ENCODE results near the gene DNAAF2.
"Not testable (repeated sequence)": the region's sequence is repeated elsewhere in the genome, so short reads cannot be mapped to it uniquely, and the experiment has no call there.

Gene DNAAF2, protein sequence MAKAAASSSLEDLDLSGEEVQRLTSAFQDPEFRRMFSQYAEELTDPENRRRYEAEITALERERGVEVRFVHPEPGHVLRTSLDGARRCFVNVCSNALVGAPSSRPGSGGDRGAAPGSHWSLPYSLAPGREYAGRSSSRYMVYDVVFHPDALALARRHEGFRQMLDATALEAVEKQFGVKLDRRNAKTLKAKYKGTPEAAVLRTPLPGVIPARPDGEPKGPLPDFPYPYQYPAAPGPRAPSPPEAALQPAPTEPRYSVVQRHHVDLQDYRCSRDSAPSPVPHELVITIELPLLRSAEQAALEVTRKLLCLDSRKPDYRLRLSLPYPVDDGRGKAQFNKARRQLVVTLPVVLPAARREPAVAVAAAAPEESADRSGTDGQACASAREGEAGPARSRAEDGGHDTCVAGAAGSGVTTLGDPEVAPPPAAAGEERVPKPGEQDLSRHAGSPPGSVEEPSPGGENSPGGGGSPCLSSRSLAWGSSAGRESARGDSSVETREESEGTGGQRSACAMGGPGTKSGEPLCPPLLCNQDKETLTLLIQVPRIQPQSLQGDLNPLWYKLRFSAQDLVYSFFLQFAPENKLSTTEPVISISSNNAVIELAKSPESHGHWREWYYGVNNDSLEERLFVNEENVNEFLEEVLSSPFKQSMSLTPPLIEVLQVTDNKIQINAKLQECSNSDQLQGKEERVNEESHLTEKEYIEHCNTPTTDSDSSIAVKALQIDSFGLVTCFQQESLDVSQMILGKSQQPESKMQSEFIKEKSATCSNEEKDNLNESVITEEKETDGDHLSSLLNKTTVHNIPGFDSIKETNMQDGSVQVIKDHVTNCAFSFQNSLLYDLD

GRCh38 chr14:49634547-49635334 lies at the start of gene DNAAF2:
Gene DNAAF2 (minus strand): TSS chr14:49635244. CDS start chr14:49635149, 95 bp downstream.
- DNase-seq, result peak; percentile 83

- DNase-seq, result no peak
These were observed 44.2 kb upstream of the DNAAF2 start for GRCh38 chr14:49679271-49679670.

GRCh38 chr14:49677643-49678042 lies 42.6 kb upstream of the DNAAF2 start:
- no peak for DNase-seq

DNA sequence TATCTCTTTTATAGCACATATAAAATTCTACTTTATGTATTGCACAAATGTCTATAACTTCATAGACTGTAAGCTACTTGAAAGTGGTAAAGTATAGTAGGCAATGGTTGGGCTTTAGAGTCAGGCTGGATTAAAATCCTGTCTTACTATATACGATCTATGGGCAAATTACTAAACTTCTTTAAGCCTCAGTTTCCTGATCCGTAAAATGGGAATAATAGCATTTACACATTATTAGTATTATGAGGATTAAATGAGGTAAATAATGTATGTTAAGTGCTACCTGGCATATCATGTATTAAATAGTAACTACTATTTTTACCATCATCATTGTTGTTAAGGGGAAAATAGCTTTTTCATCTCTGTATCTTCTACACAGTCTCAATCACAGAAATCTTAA lies 38.5 kb upstream of the DNAAF2 start:
- DNase-seq, result no peak

DNA sequence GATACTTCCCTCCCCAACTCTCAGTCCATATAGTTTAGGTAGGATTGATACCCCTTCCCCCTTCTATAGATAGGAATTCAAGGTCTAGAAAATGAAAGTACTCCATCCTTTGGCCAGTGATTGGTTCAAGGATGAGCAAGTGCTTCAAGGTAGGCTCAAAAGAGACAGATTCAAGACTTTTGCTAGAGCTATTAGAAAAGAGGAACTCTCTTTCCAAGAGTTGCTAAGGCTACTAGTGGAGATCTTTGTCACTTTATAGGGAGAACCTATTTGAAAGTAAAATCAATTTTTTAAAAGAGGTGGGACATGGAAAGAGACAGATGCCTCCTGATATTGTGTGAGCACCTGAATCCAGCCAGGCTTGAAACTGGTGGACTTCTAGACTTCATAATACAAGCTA lies 35.4 kb upstream of the DNAAF2 start:
- no peak for DNase-seq

DNA sequence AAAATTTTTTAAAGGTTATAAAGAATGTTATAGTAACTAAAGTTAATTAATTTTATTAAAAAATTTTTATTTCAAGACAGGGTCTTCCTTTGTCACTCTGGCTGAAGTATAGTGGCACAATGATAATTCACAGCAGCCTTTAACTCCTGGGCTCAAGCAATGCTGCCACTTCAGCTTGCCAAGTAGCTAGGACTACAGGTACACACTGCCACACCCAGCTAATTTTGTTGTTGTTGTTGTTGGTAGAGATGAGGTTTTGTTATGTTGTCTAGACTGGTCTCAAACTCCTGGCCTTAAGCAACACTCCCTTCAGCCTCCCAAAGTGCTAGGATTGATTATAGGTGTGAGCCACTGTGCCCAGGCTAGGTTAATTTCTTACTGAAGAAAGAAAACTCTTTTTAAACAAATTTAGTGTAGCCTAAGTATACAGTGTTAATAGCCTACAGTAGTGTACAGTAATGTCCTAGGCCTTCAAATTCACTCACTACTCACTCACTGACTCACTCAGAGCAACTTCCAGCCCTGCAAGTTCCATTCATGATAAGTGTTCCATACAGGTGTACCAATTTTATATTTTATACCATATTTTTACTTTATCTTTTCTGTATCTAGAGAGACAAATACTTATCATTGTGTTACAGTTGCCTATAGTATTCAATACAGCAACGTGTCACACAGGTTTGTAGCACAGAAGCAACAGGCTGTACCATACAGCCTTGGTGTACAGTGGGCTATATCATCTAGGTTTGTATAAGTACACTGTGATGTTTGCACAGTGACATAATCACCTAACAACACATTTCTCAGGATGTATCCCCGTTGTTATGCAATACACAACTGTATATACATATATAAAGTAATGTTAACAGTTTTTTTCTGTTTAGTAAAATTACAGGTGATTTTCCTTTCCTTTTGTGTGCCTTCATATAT lies 24.7 kb upstream of the DNAAF2 start:
- DNase-seq, result no peak

DNA sequence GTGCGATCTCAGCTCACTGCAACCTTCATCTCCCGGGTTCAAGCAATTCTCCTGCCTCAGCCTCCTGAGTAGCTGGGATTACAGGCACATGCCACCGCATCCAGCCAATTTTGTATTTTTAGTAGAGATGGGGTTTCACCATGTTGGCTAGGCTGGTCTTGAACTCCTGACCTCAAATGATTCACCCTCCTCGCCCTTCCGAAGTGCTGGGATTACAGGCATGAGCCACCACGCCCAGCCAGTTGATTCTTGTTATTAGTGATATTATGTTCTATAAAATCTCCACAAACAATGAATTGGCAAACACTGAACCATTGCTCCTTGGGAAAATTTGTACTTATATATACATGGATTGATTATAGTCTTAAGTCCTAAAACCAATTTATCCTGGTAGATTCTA lies 22.5 kb upstream of the DNAAF2 start:
- DNase-seq, result not testable (repeated sequence)

- DNase-seq, result no peak
These were observed 19.5 kb upstream of the DNAAF2 start for GRCh38 chr14:49654511-49654910.

DNA sequence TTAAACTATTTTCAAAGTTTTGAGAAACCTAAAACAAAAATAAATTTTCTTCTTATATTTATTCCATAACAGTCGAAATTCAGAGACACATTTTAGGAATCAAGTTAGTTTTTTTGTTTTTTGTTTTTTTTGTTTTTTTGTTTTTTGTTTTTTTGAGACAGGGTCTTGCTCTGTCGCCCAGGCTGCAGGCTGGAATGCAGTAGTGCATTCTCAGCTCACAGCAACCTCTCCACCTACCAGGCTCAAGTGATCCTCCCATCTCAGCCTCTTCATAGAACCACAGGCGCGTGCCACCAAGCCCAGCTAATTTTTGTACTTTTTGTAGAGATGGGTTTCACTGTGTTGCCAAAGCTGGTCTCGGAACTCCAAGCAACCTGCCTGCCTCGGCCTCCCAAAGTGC lies 18.5 kb upstream of the DNAAF2 start:
- no peak for DNase-seq

DNA sequence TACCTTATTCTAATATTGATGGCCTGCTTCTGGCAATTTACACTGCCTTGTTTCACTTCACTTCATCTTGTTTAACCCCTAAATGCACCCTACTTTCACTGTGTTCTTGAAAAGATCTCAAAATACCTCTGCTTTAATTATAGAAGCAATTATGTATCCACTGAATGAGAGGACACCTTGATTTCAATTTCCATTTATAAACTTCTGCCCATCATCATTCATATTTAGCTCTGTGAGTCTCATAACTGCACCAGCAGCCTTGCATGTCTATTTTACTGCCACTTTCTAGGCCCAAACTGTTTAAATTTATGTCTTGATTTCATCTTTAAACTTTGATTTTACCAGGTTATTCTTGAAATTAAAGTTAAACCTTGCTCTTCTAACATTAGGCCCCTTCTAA lies 7.1 kb upstream of the DNAAF2 start:
- DNase-seq, result no peak

GRCh38 chr14:49641697-49642129 lies 6.7 kb upstream of the DNAAF2 start:
- peak; percentile 58 for DNase-seq

DNA sequence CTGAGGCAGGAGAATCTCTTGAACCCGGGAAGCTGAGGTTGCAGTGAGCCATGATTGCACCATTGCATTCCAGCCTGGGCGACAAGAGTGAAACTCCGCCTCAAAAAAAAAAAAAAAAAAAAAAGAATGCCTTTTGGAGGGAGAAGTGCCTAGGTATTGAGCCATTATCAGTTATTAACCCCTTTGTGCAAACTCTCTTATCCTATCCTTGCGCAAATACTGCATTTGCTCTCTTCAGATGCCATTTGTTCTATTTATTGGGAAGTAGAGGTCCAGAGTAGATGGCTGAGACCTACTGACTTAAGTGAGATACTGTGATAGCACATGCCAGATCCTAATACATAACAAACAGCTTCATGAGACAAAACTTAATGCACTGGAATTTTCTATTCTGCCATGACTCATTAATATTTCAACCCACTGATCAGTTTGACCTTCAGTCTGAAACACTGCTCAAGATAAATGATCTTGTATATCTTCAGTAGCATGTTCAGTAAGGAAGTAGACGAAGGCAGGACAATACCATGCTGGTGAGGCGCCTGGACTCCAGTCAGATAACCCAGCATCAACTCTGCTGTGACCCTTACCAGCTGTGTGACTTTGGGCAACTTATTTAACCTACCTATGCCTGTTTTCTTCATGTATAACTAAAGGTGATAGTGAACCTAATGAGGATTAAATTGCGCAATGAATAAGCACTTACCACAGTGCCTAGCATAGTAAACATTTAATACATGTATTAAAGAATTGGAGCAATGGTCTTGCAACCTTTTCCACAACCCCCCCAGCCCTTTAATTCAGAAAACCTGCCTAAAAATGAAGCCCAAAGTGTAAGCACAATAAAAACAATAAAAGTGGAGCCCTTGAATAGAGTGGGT lies 5.7 kb upstream of the DNAAF2 start:
- DNase-seq, result no peak

DNA sequence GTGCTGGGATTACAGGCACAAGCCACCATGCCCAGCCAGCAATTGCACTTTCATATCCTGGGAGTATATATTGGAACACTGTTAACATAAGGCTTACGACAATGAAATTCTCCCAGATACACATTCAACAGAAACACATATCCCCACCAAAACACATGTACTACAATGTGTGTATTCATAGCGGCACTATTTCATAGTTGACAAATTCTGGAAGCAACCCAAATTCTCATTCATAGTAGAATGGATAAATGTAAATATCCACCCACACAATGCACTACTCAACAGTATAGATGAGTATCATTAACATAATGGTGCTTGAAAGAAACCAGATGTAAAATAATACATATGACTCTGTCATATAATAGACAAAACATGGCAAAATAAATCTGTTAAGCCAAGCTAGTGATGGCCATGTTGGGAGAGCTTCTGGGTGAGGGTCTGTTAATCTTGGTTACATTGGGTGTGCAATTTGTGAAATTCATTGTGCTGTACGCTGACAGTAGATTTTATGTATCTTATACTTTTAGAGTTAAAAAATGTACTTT lies 2.6 kb upstream of the DNAAF2 start:
- DNase-seq, result no peak

DNA sequence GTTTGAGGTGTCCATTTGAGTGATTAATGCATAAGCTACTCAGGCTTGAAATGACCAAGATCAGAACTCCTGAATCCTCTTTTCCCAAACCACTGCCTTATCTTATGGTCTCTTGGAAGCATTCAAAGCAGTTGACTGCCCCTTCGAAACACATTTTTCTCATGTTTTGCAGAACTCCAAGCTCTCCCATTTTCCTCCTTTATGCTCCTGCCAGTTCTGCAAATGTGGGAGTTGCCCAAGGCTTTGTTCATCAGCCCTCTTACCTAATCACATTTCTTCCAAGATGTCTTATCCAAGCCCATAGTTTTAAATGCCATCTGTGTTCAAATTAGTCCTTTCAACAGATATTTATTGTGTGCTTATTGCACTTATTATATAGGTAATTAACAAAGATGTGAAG lies 1.8 kb upstream of the DNAAF2 start:
- DNase-seq, result no peak

GRCh38 chr14:49633640-49634546 lies 1.2 kb downstream of the DNAAF2 start:
- peak; percentile 98 for DNase-seq

DNA sequence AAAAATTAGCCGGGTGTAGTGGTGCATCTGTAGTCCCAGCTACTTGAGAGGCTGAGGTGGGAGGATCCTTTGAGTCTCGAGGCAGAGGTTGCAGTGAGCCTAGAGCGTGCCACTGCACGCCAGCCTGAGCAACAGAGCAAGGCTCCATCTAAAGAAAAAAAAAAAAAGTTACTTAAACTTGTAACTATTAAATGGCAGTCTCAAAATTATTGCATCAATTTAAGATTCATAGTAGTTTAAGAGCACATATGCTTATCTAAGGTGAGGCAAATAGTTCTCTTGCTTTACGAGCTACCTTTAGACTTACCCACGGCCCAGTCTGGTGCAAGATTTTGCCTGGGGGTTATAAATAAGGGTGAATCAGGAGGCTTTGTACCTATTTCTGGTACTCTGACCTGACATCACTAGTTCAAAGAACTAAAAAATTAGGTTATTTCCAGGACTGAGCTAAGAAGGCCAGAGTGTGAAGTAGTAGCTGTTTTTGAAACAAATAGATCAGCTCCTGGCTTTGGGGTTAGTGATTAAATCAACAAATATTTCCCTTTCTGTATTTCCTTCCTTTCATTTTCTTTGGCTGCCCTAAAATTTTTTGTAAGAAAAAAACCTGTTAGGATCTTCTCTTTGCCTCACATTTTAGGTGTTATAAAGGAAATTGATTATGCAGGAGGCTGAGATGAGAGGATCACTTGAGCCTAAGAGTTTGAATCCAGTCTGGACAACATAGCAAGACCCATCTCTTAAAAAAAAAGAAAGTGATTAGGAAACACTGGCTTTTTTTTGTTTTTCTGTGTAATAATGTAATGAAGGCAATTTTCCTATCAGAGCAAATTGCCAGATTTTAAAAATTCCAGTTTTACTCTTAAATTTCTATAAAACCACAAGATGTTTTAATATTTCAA lies 10.9 kb downstream of the DNAAF2 start:
- no peak for DNase-seq

GRCh38 chr14:49623387-49623786 lies 11.7 kb downstream of the DNAAF2 start:
- DNase-seq, result no peak

DNA sequence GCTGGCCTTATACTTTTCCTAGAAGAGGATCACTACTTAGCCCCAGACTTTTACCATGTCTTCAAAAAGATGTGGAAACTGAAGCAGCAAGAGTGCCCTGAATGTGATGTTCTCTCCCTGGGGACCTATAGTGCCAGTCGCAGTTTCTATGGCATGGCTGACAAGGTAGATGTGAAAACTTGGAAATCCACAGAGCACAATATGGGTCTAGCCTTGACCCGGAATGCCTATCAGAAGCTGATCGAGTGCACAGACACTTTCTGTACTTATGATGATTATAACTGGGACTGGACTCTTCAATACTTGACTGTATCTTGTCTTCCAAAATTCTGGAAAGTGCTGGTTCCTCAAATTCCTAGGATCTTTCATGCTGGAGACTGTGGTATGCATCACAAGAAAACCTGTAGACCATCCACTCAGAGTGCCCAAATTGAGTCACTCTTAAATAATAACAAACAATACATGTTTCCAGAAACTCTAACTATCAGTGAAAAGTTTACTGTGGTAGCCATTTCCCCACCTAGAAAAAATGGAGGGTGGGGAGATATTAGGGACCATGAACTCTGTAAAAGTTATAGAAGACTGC lies 12.9 kb downstream of the DNAAF2 start:
- DNase-seq, result no peak
